Transverse colon (tissue), 4 donors: Measurements from ENCODE around the gene TMEM131L. TPM values are rescaled to one million over a fixed set of nuclear protein-coding genes. Genes with fewer than 3 reads are reported as not detected.
A peak's percentile ranks its signal among the peaks of the same experiment; 100 is the strongest.
"Not testable (repeated sequence)": the region's sequence is repeated elsewhere in the genome, so short reads cannot be mapped to it uniquely, and the experiment has no call there.

Experiments used
- DNase-seq: peaks from one replicate; pipeline ENCODE4 v3.0.0-alpha.2; 2019
- H3K27ac ChIP-seq, 4 donors: fragments of 200-600 bp; sonication (generic); 2 replicates each; pipeline ENCODE4 v1.5.1; 2016 to 2018; ENCODE audit warnings: inconsistent platforms in 4 of 4
- H3K27me3 ChIP-seq: fragments of 200-600 bp; sonication (generic); 2 replicates; pipeline ENCODE4 v1.5.1; 2017; ENCODE audit warnings: inconsistent platforms
- H3K36me3 ChIP-seq, 4 donors: fragments of 200-600 bp; sonication (generic); 2 replicates each; pipeline ENCODE4 v1.5.1; 2017 to 2019; ENCODE audit warnings: inconsistent platforms in 4 of 4
- H3K4me1 ChIP-seq, 4 donors: fragments of 200-600 bp; sonication (generic); 2 replicates each; pipeline ENCODE4 v1.5.1; 2017 to 2020; ENCODE audit warnings: inconsistent platforms in 4 of 4
- H3K4me3 ChIP-seq, 4 donors: fragments of 200-600 bp; sonication (generic); 1 replicate in 1 of 4; 2 replicates in 3 of 4; pipeline versions ENCODE4 v1.5.1 to v1.6.1; 2017 to 2019; ENCODE audit warnings: inconsistent platforms in 4 of 4
- H3K9me3 ChIP-seq, 2 donors: fragments of 200-600 bp; sonication (generic); 2 replicates each; pipeline ENCODE4 v1.5.1; 2017 to 2019; ENCODE audit warnings: inconsistent platforms in 2 of 2
- CTCF ChIP-seq, 5 experiments: fragments of 200-600 bp in 3 of 5; fragments of 450-650 bp in 2 of 5; sonication (generic) in 3 of 5; IDR thresholded peaks; 1 replicate in 2 of 5; 2 replicates in 3 of 5; pipeline ENCODE4 v1.5.1; 2016 to 2017; ENCODE audit warnings: antibody characterized with exemption in 5 of 5, inconsistent platforms in 3 of 5, mild to moderate bottlenecking in 2 of 5, moderate library complexity in 1 of 5
- EP300 ChIP-seq: sonication (generic); formaldehyde crosslinking; IDR thresholded peaks from one replicate; pipeline ENCODE4 v1.6.1; 2017; ENCODE audit warnings: antibody characterized with exemption, low read depth
- POLR2A ChIP-seq: fragments of 450-650 bp; IDR thresholded peaks from one replicate; pipeline ENCODE4 v1.6.1; 2016; ENCODE audit warnings: antibody characterized with exemption, mild to moderate bottlenecking, moderate library complexity
- POLR2AphosphoS5 ChIP-seq, 3 donors: sonication (generic); formaldehyde crosslinking; IDR thresholded peaks; one replicate each; pipeline ENCODE4 v1.6.1; 2016; ENCODE audit warnings: antibody characterized with exemption in 3 of 3
- WGBS, 2 donors: methylation state at CpG; one replicate each; pipeline ENCODE4 v1.1.5; 2018; ENCODE audit warnings: low coverage in 1 of 2; 5-methylcytosine and 5-hydroxymethylcytosine counted together
- in situ Hi-C, 4 donors: fragments of 200-750 bp; cut with MboI; loops; one replicate each; pipeline versions ENCODE4 v1.15.0 to v1.15.1; 2017; ENCODE audit warnings: low sequenced_read_pairs in 3 of 4, low pct_ligation_motif_present in 1 of 4, low pct_unique_long_range_greater_than_20kb in 1 of 4
- intact Hi-C: fragments of 100-400 bp; cut with DNase I; formaldehyde crosslinking; loops from one replicate; pipeline ENCODE4 v1.15.1; 2023; ENCODE audit warnings: low total_unique reads
- total RNA-seq, 4 donors: library from RNA; depleted of rRNA; stranded (reverse); fragments of >200 nt; gene quantifications; one replicate each; pipeline ENCODE4 v1.1.0, GENCODE V29; 2016

The TMEM131L gene
- total RNA-seq, 4 donors from 2014 or later: 5.2 to 14.8 (median 8.3) TPM

GRCh38 chr4:153467897-153468262 is 1.7 kb downstream of the TMEM131L start:
- Histone ChIP-seq H3K27me3 (no peaks in the 10 kb centered on the region), H3K9me3 (no peaks in the 10 kb centered on the region), H3K4me3 (peak overlapping the region in 2 of 4 donors; percentile 81 to 93), H3K27ac (peak overlapping the region; percentile 86 to 93 (median 90)), H3K36me3 (no peaks in the 10 kb centered on the region), H3K4me1 (peaks cover 12 to 56% (median 45%) of the 10 kb centered on the region in 4 donors)
- DNase-seq: no peak
- intact Hi-C loops (loop anchor here (1.0 kb wide), 1 partner anchor 15 kb away; no protein-coding TSS in a partner anchor), in situ Hi-C loops (no loop called here)
- WGBS, 2 donors: 20% methylated on average over 3 to 4 of the region's 4 CpGs
- no peak for TF ChIP-seq CTCF (IDR thresholded peaks at IDR 0.05)
- TF ChIP-seq EP300: no peak

- H3K27ac ChIP-seq: peak overlapping the region; percentile 23 to 93 (median 90)
- peak overlapping the region in 1 of 4 donors; percentile 81 for H3K4me3 ChIP-seq
- TF ChIP-seq EP300 (no peak), POLR2AphosphoS5 (IDR thresholded peaks at IDR 0.05) (no peak), POLR2A (no peak), CTCF (IDR thresholded peaks at IDR 0.05) (no peak)
- H3K4me1 ChIP-seq: peaks cover 12 to 57% (median 46%) of the 10 kb centered on the region in 4 donors
- intact Hi-C loops: no loop called here
- H3K36me3 ChIP-seq: no peaks in the 10 kb centered on the region
- no peaks in the 10 kb centered on the region for H3K9me3 ChIP-seq
- DNase-seq: no peak
- 57 to 69% methylated on average over 1 of the region's 1 CpG for WGBS, 2 donors
- in situ Hi-C loops: no loop called here
- H3K27me3 ChIP-seq: no peaks in the 10 kb centered on the region
These were observed 2.4 kb downstream of the TMEM131L start for GRCh38 chr4:153468587-153468986.

GRCh38 chr4:153469031-153469430 is 2.9 kb downstream of the TMEM131L start:
- H3K4me3 ChIP-seq: peak overlapping the region in 1 of 4 donors; percentile 81
- H3K27ac ChIP-seq: peak overlapping the region in 3 of 4 donors; percentile 26 to 91 (median 88)
- TF ChIP-seq POLR2AphosphoS5 (IDR thresholded peaks at IDR 0.05): no peak
- no peak for TF ChIP-seq EP300
- no peak for TF ChIP-seq CTCF (IDR thresholded peaks at IDR 0.05)
- TF ChIP-seq POLR2A: no peak
- WGBS, 2 donors: 27 to 46% methylated on average over 2 of the region's 2 CpGs
- H3K36me3 ChIP-seq: no peaks in the 10 kb centered on the region
- H3K9me3 ChIP-seq: no peaks in the 10 kb centered on the region
- intact Hi-C loops: no loop called here
- peaks cover 12 to 57% (median 46%) of the 10 kb centered on the region in 4 donors for H3K4me1 ChIP-seq
- DNase-seq: no peak
- in situ Hi-C loops: no loop called here
- H3K27me3 ChIP-seq: no peaks in the 10 kb centered on the region

GRCh38 chr4:153471071-153471697 is 5.0 kb downstream of the TMEM131L start:
- in situ Hi-C loops, H3K27me3 ChIP-seq, H3K9me3 ChIP-seq, H3K4me3 ChIP-seq, H3K36me3 ChIP-seq, intact Hi-C loops, DNase-seq: not testable (repeated sequence)
- Histone ChIP-seq H3K4me1 (peaks cover 12 to 45% (median 34%) of the 10 kb centered on the region in 4 donors), H3K27ac (peak overlapping the region in 3 of 4 donors; percentile 7 to 32 (median 27))
- WGBS, 2 donors: 65 to 74% methylated on average over 5 to 9 of the region's 9 CpGs

GRCh38 chr4:153471698-153472093 is 5.5 kb downstream of the TMEM131L start:
- no peak for TF ChIP-seq POLR2AphosphoS5 (IDR thresholded peaks at IDR 0.05)
- no peak for TF ChIP-seq EP300
- TF ChIP-seq POLR2A: no peak
- TF ChIP-seq CTCF (IDR thresholded peaks at IDR 0.05): no peak
- no peaks in the 10 kb centered on the region for H3K36me3 ChIP-seq
- H3K4me1 ChIP-seq: peaks cover 12 to 43% (median 34%) of the 10 kb centered on the region in 4 donors
- no peak for DNase-seq
- in situ Hi-C loops: no loop called here
- 35 to 55% methylated on average over 2 to 5 of the region's 5 CpGs for WGBS, 2 donors
- intact Hi-C loops: no loop called here
- no peak overlapping the region for H3K4me3 ChIP-seq
- H3K9me3 ChIP-seq: no peaks in the 10 kb centered on the region
- peak overlapping the region in 2 of 4 donors; percentile 7 to 27 for H3K27ac ChIP-seq
- H3K27me3 ChIP-seq: no peaks in the 10 kb centered on the region
